ENCODE measurements around the gene TFF2.

The TFF2 gene

GRCh38 chr21:42302076-42302650 lies 48.6 kb downstream of the TFF2 start:
- DNase-seq: no peak

GRCh38 chr21:42301371-42302075 lies 49.3 kb downstream of the TFF2 start:
- no peak for DNase-seq

GRCh38 chr21:42300956-42301355 lies 49.8 kb downstream of the TFF2 start:
- DNase-seq: no peak

- DNase-seq: no peak
These were observed 50.7 kb downstream of the TFF2 start for GRCh38 chr21:42300045-42300583.

GRCh38 chr21:42299324-42300044 lies 51.3 kb downstream of the TFF2 start:
- DNase-seq: peak; percentile 56

- DNase-seq: no peak
These were observed 52.1 kb downstream of the TFF2 start for GRCh38 chr21:42298657-42299056.

GRCh38 chr21:42298237-42298636 lies 52.6 kb downstream of the TFF2 start:
- no peak for DNase-seq

GRCh38 chr21:42297377-42297776 lies 53.4 kb downstream of the TFF2 start:
- no peak for DNase-seq

GRCh38 chr21:42296501-42296900 lies 54.3 kb downstream of the TFF2 start:
- peak; percentile 55 for DNase-seq
